MV-4-11 (cell line): ENCODE measurements around the gene DPP10.

Experiments used
- DNase-seq: peaks from one replicate; lab custom pipeline; 2025; lab: John Stamatoyannopoulos, UW

DPP10 gene

DNA sequence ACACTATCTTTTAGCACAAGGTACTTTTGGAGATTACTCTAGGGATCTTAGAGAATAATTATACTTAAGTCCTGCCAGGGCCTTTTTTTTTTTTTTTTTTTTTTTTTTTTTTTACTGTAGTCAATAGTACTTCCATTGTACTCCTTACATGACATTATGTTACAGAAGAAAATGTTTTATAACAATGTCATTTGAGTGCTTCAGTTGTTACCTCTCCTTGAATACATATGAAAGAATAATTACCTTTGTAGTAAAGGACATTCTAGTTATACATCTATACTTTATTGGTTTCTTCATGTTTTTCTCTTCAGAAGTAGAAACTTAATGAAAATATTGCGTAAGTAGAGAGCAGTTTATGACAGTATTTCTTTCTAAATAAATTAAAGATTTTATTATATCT, 834.9 kb downstream of the DPP10 start:
- DNase-seq = no peak

DNA sequence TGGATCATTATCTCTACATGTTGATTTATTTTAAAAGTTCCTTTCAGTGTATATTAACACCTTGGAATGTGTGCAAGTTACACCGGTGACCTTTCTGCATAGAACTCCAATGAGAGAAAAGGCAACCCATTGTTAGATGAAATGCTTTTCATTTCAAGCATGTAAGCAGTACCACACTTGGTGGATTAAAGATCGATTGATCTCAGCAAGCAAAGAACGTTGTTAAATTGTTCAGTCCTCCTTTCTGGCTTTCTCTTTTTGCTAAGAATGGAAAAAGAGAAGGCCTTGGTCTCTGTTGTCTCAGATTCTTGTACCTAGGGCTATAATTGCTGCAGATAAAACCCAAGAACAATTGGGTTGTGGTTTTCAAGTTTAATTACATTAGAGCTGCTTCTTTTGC, 843.0 kb downstream of the DPP10 start:
- no peak for DNase-seq

DNA sequence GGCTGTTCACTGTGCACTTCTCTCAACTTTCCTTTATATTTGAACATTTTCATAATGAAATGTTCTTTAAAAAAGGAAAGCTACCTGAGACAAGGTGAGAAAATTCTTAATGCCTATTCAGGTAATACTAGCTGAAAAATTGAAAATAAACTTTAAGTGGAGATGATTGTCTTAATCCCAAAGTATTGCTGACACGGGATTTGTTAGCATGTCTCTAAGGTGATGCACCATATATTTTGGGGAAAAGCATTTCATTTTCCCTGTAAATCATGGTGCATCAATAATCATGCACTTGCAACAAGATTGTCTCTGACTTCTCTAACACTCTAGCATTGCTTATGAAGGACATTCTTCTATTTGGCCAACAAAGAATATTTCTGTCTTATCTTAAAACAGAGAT, 848.0 kb downstream of the DPP10 start:
- DNase-seq = no peak

DNA sequence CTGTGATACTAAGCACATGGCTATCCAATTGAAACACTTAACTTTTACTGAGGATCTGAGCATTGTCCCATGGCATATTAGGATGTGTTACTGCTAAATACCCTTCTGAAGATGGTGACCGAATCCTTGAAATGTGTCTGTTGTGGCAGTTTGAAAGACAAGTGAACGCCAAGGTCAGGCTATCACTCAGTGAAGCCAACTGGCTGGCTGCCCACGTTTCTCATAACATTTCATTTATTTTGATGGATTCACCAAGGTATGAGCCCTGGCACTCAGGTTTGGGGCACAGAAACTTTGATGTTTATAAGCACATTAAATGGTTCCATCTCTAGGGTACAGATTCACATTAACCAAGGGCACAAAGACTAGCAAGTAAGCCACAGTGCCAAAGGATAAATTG, 850.3 kb downstream of the DPP10 start:
- DNase-seq = no peak

DNA sequence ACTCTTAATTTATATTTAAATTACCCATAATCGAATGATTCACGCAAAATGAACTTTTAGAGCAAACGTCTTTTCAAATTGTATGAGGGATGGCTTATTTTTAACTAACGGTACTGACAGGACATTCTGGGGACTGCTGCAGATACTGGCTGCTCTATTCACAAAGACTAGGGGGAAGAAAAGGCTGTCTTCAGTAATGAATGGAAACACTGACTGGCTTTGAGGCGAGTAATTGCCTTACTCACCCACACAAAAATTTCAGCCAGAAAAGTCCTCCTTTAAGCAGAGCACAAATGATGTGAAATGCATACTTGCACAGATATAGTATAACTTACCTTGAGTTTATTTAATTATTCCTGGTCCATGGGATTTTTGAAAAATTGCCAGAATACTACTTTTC, 852.6 kb downstream of the DPP10 start:
- DNase-seq = no peak

DNA sequence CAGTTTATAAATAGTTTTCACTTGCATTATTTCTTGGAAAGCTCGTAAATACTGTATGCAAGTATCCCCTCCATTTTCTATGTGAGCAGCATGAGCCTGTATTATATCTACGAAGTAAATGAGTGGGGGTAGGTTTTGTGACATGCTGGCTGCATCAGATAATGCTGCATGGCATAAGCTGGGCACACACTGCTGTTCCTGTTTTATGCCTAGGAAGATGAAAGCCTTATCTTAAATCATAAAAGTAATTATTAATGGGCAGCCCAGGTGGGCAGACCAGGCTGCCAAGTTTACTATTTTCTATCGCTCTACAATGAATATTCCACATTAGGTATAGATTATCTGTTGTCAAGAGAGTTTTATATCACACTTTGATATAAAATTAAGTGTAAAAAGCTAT, 854.6 kb downstream of the DPP10 start:
- no peak for DNase-seq

DNA sequence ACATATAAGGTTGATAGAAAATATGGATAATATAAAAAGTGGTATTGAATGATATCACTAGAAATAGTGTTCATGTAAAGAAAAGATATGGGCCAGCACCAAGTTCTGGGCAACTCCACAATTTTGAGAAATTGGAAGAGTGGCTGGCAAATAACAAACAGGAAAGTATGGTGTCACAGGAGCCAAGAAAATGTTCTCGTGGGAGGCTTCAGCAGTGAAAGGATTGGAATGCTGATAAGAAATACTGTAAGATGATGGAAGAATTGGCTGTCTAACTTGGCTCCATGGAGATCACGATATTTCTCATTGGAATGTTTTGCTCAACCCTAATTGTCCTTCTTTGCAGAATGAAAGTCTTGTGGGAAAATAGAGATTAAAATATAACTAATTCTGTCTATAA, 856.8 kb downstream of the DPP10 start:
- DNase-seq = no peak

DNA sequence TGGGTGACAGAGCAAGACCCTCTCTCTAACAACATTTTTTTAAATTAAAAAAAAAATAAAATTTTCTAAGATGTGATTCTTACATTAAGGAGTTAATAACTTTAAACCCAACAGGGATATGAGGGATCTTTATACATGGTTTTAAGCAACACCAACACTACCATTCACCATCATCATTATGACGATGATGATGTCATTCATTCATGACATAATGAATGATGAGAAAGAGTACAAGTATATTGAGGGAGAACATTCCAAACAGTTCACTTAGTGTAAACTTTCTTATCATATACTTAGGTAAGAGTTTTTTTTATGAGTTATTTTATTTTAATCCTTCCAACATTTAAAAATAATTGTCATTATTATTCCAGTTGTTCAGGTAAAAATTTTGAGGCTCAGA, 863.3 kb downstream of the DPP10 start:
- DNase-seq = no peak

DNA sequence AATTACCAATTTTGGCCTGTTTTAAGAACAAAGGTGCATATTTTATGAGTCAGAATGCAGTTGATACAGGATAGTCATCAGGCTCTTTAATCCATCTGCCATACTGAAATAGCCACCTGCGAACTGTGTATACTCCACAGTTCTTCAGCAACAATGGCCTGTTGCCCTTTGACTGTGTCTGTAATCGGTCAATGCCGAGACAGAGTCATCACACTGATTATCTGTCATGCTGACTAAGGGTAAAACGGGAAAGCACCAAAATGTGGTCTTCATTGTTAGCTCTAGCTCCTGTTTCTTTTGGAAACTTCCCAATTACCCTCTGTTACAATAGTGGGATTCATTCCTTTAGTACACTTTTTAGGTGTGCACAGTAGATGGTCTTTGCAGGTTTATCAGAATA, 871.7 kb downstream of the DPP10 start:
- DNase-seq = no peak

DNA sequence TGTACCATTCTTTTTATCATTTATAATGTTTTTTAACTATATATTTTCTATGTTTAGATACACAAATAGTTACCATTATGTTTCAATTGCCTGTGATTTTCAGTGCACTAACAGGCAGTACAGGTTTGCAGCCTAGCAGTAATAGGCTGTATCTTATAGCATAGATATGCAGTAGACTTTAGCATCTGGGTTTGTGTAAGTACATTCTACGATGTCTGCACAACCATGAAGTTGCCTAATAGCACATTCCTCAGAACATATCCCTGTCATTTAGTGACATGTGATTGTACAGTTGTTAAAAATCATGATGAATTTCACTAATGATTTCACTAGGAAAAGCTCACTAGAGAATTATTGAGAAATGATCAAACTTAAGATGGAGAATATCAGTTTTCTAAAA, 884.6 kb downstream of the DPP10 start:
- DNase-seq = no peak

DNA sequence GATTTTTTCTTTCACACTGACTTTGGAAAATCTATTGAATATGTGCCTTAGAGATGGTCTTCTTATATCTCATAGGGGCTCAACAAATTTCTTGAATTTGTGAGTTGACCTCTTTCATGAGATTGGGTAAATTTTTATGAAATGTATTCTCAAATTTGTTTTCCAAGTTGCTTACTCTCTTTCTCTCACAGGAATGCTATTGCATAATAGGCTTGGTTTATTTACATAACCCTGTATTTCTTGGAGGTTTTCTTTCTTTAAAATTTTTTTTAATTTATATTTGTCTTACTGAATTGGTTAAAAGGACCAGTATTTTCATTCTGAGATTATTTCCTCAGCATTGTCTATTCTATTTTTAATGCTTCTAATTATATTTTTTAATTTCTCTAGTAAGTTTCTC, 917.1 kb downstream of the DPP10 start:
- DNase-seq = no peak

DNA sequence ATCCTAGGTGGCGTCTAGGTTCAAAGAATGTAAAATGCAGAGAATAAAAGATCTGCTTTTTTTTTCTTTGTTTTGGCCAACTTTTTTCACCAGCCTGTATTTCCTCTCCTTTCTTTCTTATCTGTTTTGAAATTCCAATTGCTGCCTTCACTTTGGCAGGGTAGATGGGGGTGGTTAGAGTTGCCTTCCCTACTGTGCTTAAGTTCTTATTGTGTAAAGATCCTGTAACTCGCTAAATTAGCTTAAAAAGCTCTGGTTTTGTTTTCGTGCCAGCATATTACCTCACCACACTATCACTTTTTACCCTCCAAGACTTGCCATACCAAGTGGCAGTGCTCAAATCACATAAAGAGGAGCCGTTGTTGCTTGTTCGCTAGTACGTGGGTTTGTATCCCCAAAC, 921.7 kb downstream of the DPP10 start:
- no peak for DNase-seq

DNA sequence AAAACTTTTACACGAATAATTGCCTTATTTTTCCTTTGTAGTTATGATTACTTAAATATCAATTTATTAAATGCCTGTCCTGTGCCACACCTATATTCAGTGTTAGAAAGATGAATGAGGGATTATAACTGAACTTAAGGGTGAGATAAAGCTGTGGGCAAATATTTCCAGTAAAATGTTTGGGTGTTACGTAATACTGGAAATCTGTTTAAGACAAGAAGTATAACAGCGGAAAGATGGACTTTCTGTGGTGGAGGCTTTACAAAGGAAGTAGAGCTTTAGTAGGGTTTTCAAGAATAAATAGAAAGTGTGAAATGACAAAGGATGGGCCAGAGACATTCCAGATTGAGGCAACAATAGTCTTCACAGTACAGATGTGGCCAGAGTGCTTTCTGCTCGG, 927.0 kb downstream of the DPP10 start:
- peak; percentile 43 for DNase-seq

DNA sequence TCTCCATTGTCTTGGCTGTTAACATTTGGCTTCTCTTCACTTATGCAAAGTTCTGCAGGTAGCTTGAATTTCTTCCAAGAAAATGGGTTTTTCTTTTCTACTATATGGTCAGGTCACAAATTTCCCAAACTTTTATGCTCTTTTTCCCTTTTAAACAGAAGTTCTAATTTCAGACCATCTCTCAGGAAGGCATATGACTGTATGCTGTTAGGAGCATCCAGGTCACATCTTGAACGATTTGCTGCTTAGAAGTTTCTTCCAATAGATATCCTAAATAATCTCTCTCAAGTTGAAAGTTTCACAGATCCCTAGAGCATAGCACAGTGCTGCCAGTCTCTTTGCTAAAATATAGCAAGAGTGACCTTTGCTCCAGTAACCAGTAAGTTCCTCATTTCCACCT, 932.5 kb downstream of the DPP10 start:
- no peak for DNase-seq

DNA sequence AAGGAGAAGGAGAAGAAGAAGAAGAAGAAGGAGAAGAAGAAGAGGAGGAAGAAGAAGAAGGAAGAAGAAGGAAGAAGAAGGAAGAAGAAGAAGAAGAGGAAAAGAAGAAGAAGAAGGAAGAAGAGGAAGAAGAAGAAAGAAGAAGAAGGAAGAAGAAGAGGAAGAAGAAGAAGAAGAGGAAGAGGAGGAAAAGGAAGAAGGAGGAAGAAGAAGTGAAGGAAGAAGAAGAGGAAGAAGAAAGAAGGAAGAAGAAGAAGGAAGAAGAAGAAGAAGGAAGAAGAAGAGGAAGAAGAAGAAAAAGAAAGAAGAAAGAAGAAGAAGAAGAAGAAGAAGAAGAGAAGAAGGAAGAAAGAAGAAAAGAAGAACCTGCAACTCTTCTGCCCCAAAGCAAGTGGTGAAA, 942.0 kb downstream of the DPP10 start:
- DNase-seq = no peak

DNA sequence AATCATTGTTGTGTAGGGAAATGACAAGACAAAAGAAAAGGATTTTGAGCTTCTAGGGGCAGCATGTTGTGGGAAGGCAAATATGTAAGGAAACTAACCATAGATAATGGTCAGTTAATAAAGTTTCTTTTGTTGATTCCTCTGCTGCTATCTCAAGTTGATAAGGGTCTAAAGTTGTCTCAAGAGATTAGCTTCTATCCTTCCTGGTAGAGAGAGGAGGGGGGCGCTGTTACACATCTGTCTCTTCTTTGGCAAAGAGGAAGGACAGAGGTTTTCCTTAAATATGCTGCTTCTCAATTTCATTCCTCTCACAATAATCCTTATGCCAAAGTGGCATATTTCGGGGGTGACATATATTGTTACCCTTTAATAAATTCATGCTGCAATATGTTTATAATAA, 944.0 kb downstream of the DPP10 start:
- DNase-seq = no peak

DNA sequence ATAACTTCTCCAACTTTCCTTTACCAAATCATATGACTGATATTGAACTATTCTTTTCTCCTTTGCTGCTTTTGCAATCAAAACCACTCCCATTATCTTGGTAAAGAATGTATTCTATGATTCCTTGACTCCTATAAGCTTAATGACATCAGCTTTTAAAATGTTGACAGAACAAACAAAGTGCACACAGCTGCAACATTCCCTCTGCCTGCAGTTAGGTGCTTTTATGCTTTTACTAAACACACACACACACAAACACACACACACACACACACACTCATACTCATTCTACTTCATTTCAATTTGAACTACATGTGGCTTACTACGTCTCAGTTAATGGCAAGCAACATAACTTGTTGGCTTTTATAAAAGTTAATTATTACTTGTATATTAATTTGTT, 946.6 kb downstream of the DPP10 start:
- DNase-seq = no peak

DNA sequence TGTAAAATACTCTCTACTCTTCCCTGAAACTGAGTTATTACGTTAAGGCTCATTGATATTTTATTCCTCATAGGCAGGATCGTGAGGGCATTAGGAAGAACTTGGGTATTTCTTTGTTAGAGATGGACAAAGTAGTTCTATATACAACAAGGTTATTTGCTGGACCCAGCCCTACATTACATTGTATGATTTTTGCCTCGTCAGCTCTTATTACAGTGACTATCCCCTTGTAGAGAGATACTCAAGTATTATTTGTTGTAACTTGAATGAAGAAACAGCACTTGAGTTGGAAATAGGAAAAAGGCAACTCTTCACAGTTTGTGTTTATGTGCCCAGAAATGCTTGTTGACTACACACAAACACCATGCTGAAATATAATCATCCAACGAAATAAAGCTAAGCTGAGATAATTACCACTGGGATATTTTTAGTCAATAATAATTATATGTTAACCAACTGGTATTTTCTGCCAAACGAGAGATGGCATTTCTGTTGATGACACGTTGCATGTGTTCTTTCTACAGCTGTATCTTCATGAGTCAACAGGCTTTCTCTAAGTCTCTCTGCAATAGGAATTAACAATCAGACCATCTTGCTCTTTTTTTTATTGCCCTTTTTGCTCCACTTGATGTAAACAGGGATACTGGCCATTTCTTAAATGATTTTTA, 947.6 kb downstream of the DPP10 start:
- no peak for DNase-seq

DNA sequence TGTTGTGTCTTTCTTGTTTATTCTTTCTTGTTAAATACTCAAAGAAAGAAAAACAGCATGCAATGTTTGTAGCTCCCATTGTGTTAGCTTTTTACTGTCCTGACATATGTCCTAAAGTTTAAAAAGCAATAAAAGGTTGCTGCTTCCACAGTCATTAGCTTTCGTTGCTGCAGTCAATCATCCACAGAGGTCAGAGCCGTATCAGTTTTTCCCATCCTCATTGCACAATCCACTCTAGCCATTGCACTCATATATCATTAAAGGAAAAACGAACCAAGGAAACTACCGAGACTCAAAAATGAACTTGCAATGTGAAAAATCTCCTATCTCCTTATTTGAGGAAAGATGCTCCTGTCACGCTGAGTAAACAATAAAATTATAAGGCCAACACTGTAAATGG, 954.1 kb downstream of the DPP10 start:
- DNase-seq = no peak

DNA sequence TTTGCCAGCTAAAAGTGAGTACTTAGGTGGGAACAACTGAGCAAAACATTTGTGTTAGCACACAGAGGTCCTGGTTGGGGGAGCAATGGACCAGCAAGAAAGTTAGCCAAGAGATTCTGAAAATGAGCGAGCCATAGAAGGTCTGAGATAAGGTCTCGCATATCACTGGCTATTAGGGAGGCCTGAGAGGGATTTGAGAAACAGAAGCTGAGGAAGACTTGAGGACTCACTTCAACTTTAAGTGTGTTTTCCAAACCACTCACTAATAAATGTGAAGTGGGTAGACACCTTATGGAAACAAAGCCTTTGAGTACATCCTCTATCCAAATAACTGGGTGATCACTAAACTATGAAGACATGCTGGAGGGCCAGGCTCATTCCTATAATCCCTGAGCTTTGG, 958.5 kb downstream of the DPP10 start:
- DNase-seq = no peak

DNA sequence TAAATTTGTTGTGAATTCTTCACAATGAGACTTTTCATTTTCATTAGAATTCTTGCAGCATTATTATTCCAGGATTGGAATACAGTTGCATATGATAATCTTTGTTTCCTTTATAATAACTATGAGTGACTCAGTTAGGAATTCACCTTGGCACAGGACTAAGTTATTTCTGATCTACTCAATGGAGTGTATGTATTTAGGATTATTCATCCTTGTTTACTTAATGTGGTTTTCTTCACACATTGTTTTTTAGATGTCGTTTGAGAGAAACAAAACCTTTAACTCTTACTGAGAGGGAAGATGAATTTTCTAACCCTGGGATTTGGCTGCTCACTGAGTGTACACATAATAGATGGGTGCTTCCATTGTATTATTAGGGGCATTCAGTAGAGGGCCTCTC, 970.1 kb downstream of the DPP10 start:
- DNase-seq = no peak

DNA sequence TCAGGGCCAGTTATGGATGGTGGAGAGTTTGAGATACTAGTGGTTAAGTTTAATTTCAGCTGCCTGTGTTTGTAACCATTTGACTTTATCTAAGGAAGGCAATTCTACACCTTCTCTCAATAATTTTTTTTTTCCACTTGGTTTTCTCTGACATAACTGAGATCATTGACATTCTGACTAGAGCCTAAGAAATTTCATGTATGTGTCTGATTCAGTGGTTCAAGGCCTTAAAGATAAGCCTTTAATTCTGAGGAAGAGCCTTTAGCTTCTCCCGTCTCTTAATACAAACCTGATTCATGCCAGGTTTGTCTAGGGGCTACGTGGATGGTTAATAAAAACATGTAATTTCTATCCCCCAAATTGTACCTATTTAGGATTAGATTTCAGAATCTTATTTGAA, 971.4 kb downstream of the DPP10 start:
- no peak for DNase-seq

DNA sequence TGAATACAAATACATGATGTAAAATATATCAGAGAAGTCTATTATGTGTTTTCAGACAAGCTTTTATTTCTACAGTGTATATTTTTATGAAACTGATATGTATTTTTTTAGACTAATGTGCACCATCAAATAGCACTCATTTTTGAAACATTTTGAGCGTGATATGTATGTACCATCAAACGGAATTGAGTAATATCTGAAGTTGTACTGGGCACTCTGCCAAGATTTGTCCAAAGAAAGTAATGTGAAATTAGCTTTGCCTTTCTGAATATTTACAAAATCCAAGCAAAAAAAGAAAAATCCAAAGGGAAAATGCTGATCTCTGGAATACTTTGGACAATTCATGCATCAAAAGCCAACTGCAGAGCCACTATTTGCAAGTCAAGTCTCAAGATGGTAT, 972.0 kb downstream of the DPP10 start:
- DNase-seq = no peak

DNA sequence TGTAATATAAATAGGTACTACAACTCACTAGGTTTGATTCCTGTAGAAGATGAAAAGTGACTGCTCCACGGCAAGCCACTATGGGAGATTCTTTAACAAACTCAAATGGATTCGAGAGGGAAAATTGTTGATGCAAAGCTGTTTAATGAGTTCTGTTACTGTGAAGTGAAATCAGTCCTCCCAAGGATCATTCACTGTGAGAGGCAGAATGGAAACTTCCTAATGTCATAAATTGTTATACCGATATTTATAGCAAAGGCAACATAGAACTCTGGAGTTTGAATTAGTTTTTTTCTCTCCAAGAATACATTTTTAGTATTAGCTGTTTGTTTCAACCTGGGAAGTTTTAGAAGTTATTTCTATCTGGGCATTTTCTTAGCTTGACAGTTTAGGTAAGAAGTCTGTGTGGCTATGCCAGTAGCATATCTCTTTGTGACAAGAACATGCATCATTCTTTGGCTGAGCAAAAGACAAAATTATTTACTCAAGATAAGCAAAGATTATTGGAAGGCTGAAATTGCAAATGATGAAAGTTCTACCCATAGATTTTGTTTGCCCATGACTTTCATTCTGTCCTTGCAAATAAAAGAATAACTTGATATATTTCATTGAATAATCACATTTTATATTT, 979.7 kb downstream of the DPP10 start:
- DNase-seq = no peak
